ENCODE results near the gene OLFML2A. TPM values are rescaled to one million over a fixed set of nuclear protein-coding genes. Genes with fewer than 3 reads are reported as not detected.

The OLFML2A gene
- total and polyA plus RNA-seq, 2 of the 13 experiments (the other 11 are each of a cell fraction or from before 2014, with no cell fraction given) = 0.01 to 0.02 TPM

- TF ChIP-seq ZNF704 (CRISPR knock-in tag; IDR thresholded peaks at IDR 0.05; ENCODE audit: borderline replicate concordance) (peak; percentile 23; the same call in 1 of the 2 replicates), MLX (CRISPR knock-in tag; IDR thresholded peaks at IDR 0.05) (no peak), NONO (IDR thresholded peaks at IDR 0.05) (no peak), NONO (CRISPR knock-in tag; conservative IDR thresholded peaks at IDR 0.05) (peak; percentile 97), FUBP1 (CRISPR knock-in tag; IDR thresholded peaks at IDR 0.05; ENCODE audit: borderline replicate concordance) (peak; percentile 83; the same call in 1 of the 2 replicates), FOXM1 (CRISPR knock-in tag; IDR thresholded peaks at IDR 0.05) (no peak), PPARG (CRISPR knock-in tag; conservative IDR thresholded peaks at IDR 0.05) (peak; percentile 48; the same call in 1 of the 2 replicates), MED13 (CRISPR knock-in tag; IDR thresholded peaks at IDR 0.05) (no peak), ZNF333 (CRISPR knock-in tag; IDR thresholded peaks at IDR 0.05; ENCODE audit: borderline replicate concordance) (0 out of 2 replicates have a peak, but pooled peaks have one; percentile 81), ZSCAN5A (CRISPR knock-in tag; IDR thresholded peaks at IDR 0.05; ENCODE audit: borderline replicate concordance) (no peak), SATB2 (CRISPR knock-in tag; IDR thresholded peaks at IDR 0.05) (0 out of 2 replicates have a peak, but pooled peaks have one; percentile 58), KLF16 (CRISPR knock-in tag; IDR thresholded peaks at IDR 0.05) (peak in 1 of 2 experiments; percentile 78; a peak in 2 of 4 replicates), ZNF564 (CRISPR knock-in tag; IDR thresholded peaks at IDR 0.05) (peak; percentile 74; the same call in 1 of the 2 replicates), MBD4 (IDR thresholded peaks at IDR 0.05; ENCODE audit: borderline replicate concordance, low read length) (no peak), ARNTL (CRISPR knock-in tag; IDR thresholded peaks at IDR 0.05) (no peak), XBP1 (CRISPR knock-in tag; IDR thresholded peaks at IDR 0.05) (no peak), ZNF207 (IDR thresholded peaks at IDR 0.05; ENCODE audit: borderline replicate concordance) (no peak), CENPT (CRISPR knock-in tag; IDR thresholded peaks at IDR 0.05; ENCODE audit: low read depth) (peak; percentile 78), U2AF2 (IDR thresholded peaks at IDR 0.05; ENCODE audit: low read depth, low read length) (no peak), CCDC6 (CRISPR knock-in tag; IDR thresholded peaks at IDR 0.05) (peak; percentile 81), ZNF780A (CRISPR knock-in tag; IDR thresholded peaks at IDR 0.05) (peak; percentile 67; the same call in 1 of the 2 replicates), NR2C2 (CRISPR knock-in tag; IDR thresholded peaks at IDR 0.05; ENCODE audit: borderline replicate concordance) (peak; percentile 100), ZNF280B (CRISPR knock-in tag; IDR thresholded peaks at IDR 0.05; ENCODE audit: borderline replicate concordance) (peak; percentile 78)
Measured at GRCh38 chr9:124861342-124862229, 84.7 kb downstream of the OLFML2A start, which contains the start of the genes ARPC5L and RPL35 (continued).

All from HepG2 (cell line).